Bronchial epithelial cell (primary cell): Measurements from ENCODE around the gene CGNL1. TPM values are rescaled to one million over a fixed set of nuclear protein-coding genes. Genes with fewer than 3 reads are reported as not detected.

Source experiments
- DNase-seq: peaks from one replicate; pipeline ENCODE4 v3.0.0-alpha.2; 2010; ENCODE audit warnings: low read depth
- FAIRE-seq: peaks from 2 replicates; lab custom pipeline; 2011; peaks lifted over from hg19 to GRCh38; lab: Jason Lieb, UNC
- H3K27me3 ChIP-seq: 2 replicates; pipeline ENCODE4 v1.5.1; 2011; ENCODE audit warnings: low read length; ENCODE audit not compliant: control insufficient read depth, insufficient read depth
- H3K36me3 ChIP-seq: 2 replicates; pipeline ENCODE4 v1.5.1; 2011; ENCODE audit warnings: low read length; ENCODE audit not compliant: control insufficient read depth, insufficient read depth
- H3K4me3 ChIP-seq: 2 replicates; pipeline ENCODE4 v1.5.1; 2011; ENCODE audit warnings: mild to moderate bottlenecking, low read depth, low read length, control low read depth
- CTCF ChIP-seq: IDR thresholded peaks from 2 replicates; pipeline ENCODE4 v1.5.1; 2011; ENCODE audit warnings: mild to moderate bottlenecking, moderate library complexity, low read length, control low read depth, inconsistent platforms; ENCODE audit not compliant: insufficient read depth, severe bottlenecking
- total RNA-seq: library from RNA; depleted of rRNA; stranded (reverse); fragments of >200 nt; gene quantifications from 2 replicates; pipeline ENCODE4 v1.2.1, GENCODE V29; 2014

Gene CGNL1
- total RNA-seq, 1 donor from 2014 or later: 0.53 TPM

- FAIRE-seq (no peak), DNase-seq (no peak)
- Histone ChIP-seq H3K27me3 (peaks cover 1% of the 10 kb centered on the region), H3K36me3 (no peaks in the 10 kb centered on the region), H3K4me3 (no peak overlapping the region)
- TF ChIP-seq CTCF: no peak
Observed at GRCh38 chr15:57578288-57578900, 202.1 kb downstream of the CGNL1 start.

- Histone ChIP-seq H3K4me3 (no peak overlapping the region), H3K27me3 (peaks cover 1% of the 10 kb centered on the region), H3K36me3 (no peaks in the 10 kb centered on the region)
- DNase-seq: no peak
- TF ChIP-seq CTCF: no peak
- no peak for FAIRE-seq
Observed at GRCh38 chr15:57580428-57580827, 204.1 kb downstream of the CGNL1 start.

GRCh38 chr15:57580866-57581265 is 204.6 kb downstream of the CGNL1 start:
- Histone ChIP-seq H3K27me3 (peaks cover 1% of the 10 kb centered on the region), H3K36me3 (no peaks in the 10 kb centered on the region), H3K4me3 (no peak overlapping the region)
- TF ChIP-seq CTCF: no peak
- DNase-seq: no peak
- no peak for FAIRE-seq

- peak; percentile 33 for DNase-seq
- peak; percentile 90 for FAIRE-seq
- no peak overlapping the region for H3K4me3 ChIP-seq
- H3K36me3 ChIP-seq: no peaks in the 10 kb centered on the region
- peaks cover 1% of the 10 kb centered on the region for H3K27me3 ChIP-seq
- TF ChIP-seq CTCF: no peak
Observed at GRCh38 chr15:57582090-57582489, 205.8 kb downstream of the CGNL1 start.

GRCh38 chr15:57583282-57583681 is 207.0 kb downstream of the CGNL1 start:
- TF ChIP-seq CTCF: no peak
- DNase-seq: no peak
- peak; percentile 32 for FAIRE-seq
- Histone ChIP-seq H3K27me3 (peaks cover 1% of the 10 kb centered on the region), H3K4me3 (no peak overlapping the region), H3K36me3 (no peaks in the 10 kb centered on the region)

GRCh38 chr15:57583720-57584119 is 207.4 kb downstream of the CGNL1 start:
- Histone ChIP-seq H3K36me3 (no peaks in the 10 kb centered on the region), H3K4me3 (no peak overlapping the region), H3K27me3 (peaks cover 1% of the 10 kb centered on the region)
- no peak for DNase-seq
- TF ChIP-seq CTCF: no peak
- no peak for FAIRE-seq
